GM21515 (cell line): ENCODE data around the gene XDH.

ENCODE experiments used
- ATAC-seq: cut with Tn5 transposase; IDR thresholded peaks from one replicate; pipeline ENCODE4 v1.9.1; 2021; ENCODE audit not compliant: unreplicated experiment

XDH gene

DNA sequence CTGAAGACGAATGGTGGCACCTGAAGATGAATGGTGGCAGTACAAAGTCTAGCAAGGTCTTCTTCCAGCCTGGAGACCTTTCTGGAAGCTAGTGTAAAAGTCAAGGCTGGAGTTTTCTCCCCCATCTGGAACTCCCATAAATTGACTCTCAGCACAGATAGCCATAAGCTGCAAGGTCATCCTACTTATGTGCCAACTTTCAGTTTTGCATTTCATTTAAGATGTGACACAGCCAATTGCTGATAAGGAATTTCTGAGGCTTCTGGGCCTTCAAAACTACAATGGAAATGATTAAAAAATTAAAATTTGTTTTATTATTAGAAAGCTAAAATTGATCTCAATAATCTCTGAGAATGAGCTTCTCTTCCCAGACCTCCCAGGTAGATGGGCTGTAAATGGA is 10.2 kb downstream of the XDH start:
- ATAC-seq, result no peak

DNA sequence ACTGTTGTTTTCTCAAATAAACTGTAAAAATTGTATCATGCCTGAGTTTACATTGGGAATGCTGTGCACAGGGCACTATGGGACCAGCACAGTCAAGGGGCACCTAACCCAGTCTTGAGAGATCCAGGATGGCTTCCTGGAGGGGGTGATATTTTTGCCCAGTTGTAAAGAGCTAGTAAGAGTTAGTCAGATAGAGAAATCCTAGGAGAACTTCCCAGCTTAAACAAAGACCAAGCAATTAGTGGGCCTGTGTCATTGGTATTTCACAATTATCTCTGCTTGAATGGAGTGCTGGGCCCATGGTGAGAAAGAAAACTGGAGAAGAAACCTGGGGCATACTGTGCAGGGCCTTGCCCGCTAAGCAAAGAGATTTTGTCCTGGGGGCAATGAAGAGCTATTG is 12.2 kb downstream of the XDH start:
- no peak for ATAC-seq

DNA sequence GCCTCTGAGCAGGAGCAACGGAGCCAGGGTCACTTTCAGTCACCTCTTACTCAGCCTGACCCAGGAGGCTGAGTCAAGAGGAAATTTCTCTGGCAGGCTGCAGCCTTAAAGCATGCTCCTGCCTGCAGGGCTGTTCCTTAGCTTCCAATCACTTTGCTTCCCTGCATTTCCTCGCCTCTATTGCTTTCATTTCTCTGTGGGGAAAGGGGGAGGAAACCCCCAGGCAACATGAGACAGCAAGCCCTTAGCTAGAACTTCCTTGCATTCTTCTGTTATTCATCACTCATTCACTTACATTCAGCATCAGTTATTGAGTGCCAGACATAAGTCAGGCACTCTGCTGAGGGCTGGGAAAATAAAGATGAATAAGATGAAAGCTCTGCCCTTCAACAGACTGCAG is 13.0 kb downstream of the XDH start:
- no peak for ATAC-seq

DNA sequence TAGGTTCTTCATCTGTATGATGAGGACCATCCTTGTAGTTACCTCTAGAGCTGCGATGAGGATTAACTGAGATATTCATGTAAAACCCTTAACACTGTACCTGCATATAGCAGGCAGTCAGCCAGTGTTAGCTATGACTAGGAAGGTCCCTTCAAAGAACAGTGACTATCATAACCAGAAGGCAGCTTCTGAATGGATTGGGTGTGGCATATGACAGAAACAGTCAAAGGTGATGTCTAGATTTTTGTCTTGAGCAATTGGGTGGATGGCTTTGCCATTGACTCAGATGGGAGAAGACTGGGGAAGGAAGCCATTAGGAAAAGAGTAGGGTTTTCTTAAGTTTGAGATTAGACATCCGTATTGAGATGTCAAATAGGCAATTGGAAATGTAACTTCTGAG is 15.7 kb downstream of the XDH start:
- ATAC-seq, result no peak

DNA sequence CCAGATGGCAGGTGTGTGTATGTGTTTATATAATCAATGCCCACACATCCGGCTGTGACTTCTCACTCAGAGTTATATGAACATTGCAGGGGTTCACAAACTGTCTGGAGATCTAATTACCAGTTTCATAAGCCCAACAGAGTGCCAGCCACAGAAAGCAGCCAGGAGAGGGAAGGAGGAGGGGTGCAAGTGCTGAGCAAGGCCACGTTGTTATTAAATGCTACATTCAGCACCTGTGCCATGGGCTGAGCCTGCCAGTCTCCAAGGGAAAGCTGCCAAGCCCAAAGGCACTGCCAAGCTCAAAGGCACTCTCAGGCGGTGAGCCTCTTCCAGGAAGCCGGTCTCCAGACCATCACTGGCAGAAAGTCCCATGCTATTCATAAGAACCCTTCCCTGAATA is 17.4 kb downstream of the XDH start:
- ATAC-seq, result no peak

DNA sequence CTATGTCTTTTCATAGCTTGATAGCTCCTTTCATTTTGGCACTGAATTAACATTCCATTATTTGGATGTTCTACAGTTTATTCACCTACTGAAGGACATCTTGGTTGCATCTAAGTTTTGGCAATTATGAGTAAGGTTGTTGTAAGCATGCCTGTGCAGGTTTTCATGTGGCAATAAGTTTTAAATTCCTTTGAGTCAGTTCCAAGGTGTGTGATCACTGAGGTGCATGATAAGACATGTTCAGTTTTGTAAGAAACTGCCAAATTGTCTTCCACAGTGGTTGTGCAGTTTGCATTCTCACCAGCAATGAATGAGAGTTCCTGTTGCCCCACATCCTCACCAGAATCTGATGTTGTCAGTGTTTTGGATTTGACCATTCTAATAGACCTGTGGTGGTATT is 24.2 kb downstream of the XDH start:
- ATAC-seq, result no peak

DNA sequence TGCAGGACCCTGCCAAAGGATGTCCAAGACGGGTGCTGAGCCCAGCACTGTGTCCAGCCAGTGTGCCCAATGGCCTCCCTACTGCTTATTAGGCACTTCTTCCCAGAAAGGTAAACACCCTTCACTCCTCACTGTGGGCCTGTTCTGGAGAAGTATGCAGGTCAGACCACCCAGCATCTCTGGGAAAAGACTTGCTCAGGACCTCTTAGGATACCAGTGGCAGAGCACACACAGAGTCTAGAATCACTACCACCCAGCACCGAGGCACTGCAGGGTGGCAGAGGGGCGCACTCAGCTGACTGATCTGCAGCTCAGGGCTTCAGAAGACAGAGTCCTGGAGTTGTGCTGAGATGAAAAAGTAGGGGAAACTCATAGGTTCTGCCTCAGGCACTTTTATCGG is 25.8 kb downstream of the XDH start:
- ATAC-seq, result no peak

DNA sequence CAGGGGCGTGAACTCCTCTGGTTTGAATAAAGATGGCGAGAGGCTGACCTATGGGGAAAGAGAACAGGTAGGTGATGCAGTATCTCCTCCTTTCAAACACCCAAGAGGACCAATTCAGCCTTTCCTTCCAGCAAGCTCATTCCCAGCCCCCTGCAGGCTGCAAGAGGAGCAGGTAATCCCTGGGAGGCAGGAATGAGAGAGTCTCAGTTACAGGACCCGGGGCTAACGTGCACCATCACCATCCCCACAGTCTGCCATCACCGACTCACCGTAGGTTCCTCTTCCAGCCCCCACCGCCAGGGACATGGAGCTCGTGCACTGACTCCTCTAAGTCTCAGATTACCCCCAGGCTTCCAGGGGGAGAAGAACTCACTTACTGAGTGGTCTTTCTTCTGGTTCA is 26.7 kb downstream of the XDH start:
- ATAC-seq, result no peak

DNA sequence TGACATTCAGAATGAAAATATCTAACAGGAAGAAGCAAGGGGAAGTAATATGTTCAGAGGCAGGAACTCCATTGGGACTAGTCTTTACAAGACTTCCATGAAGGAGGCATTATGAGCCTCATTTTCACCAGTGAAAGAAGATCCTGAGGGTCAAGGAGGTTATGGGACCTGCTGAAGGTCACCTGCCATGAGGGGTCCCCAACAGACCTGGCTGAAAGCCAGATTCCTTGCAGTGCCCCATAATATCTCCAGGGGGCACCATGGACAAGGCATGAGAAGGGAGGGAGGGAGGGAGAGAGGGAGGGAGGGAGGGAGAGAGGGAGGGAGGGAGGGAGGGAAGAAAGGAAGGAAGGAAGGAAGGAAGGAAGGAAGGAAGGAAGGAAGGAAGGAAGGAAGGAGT is 27.9 kb downstream of the XDH start:
- no peak for ATAC-seq

DNA sequence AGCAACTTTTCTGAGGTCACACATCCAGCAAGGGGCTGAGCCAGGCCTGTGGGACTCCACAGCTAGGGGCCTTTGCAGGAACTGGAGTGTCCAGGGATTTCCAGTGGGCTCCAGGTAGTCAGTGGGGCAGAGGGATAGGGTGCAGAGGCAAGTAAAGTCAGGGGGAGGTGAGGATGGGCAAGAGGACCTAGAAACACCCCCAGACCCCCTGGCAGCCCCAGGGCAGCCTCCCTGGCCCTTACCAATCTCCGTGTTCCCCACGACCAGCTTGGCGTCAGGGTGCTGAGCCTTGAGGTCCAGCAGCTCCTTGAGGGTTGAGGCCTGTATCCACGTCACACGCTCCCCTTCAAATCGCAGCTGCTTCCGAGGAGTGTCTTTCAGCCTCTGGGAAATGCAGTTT is 28.4 kb downstream of the XDH start:
- ATAC-seq, result no peak

DNA sequence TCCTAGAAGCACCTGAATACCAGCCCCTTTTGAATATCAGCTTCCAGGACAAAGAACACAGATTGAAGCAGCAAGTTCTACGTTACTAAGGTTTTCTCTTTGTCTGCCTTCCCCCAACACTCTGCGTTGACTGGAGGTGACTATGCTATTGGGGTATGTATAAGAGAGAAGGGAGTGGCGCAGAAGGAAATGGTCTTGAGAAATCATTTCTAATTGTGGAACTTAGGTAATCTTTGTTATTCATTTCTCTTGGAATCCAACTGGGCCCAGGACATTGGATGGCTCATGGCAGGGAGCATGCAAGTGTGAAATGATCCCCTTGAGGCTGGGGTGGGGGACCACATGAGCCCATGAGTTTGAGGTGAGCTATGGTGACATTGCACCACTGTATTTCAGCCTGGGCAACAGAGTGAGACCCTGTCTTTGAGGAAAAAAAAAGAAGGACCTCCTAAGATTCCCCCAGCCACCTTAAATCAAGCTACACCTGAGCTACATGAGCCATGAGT is 29.7 kb downstream of the XDH start:
- no peak for ATAC-seq

DNA sequence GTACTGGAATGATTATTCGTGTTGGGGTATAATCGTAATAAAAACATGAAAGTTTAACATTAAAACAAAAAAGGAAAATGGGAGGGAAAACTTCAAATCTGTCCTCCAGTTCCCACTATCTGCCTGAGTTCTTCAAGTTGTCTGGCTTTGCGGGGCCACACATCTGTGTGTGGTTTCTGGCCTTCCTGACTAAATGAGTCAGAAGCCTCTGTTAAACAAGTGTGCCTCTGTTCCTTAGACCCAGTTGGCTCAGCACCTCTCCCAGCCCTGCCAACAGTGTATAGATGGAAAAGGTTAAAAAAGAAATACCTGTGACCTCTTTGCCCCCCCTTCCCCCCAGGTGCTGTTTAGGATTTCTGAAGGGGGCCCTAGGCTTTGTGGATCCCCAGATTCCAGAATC is 30.2 kb downstream of the XDH start:
- no peak for ATAC-seq

DNA sequence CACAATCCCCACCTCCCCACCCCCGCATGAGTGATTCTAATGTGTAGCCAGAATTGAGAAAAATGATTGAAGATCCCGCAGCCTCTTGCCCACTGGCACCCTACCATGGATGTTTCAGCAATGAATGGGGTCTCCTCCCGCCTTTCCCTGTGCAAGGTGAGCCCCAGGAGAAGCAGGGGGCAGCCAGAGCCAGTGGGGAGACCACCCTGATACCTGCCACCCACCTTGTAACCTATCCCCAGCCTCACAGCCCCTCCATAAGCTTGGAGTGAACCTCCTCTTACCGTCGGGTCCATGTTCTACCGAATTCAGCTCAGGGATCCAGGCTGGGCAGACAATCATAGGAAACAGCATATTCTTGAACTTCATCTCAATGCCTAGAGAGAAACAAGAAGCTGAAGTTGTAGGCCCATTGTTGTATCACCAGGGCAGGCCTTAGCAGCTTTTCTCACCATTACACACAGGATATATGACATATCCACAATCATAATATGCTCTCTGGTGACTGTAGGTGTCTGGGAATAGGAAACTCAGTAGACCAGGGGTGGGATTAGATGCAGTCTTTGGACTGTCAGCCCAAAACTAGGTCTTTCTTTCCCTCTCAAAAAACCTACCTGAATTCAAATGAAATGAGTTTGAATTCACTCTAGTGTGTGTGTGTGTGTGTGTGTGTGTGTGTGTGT is 30.9 kb downstream of the XDH start:
- ATAC-seq, result no peak

DNA sequence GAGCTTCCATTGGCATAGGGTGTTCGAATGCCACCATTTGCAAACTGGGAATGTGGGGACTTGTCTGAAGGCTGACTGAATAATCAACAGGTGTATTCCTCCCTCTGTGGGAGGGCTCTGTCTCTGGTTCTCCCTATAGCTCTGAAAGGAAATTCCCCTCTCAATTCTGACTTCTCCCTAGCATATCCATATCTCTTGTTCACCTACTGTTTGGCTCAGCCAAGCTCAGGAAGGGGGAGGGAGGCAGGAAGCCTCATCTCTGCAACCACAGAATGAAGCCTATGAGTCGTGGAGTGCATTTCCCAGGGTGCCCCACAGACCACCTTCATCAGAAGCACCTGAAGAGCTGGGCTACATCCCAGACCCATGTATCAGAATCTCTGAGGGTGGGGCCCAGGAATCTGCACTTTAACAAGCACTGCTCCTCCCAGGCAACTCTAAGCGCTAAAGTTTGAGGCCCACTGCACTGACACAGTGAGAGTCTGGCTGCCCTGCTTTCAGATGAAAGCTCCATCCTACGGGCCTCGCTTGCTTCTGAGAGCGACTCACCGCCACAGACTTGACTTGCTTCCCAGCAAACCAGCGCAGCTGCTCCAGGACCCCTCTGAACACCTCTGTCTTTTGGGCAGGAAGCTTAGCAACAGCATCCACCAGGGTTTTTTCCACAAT is 32.0 kb downstream of the XDH start:
- ATAC-seq, result no peak

DNA sequence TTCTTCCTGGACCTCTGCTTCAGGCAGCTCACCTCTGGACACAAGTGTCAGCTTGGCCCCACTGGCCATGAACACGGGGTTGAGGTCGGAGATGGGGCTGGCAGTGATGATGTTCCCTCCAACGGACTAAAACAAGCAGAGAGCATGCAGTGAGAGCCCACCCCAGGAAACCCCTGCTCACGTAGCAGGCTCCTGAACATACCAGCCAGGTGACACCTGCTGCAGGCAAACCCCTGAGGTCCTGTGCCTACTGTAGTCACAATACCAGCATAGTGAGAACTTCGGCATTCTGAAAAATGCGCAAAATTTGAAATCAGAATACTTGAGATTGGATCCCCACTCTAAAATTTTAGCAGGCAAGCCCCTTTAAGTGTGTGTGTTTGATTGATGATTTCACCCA is 32.9 kb downstream of the XDH start:
- no peak for ATAC-seq

DNA sequence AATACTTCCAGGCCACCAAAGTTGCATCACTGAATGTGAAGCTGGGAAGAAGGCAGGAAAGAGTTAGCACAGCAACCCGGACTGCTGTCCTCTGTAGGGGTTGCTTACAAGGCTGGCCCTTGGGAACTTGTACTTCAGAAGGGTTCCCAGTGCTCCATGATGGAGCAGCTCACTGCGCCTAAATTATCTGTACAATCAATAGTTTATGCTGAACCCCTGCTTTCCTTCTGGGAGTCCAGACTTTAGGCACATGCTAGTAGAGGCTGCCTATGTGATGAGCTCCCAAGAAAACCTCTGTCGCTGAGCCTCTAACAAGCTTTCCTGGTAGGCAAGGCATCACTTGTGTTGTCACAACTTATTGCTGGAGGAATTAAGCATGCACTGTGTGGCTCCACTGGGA is 34.3 kb downstream of the XDH start:
- ATAC-seq, result no peak

DNA sequence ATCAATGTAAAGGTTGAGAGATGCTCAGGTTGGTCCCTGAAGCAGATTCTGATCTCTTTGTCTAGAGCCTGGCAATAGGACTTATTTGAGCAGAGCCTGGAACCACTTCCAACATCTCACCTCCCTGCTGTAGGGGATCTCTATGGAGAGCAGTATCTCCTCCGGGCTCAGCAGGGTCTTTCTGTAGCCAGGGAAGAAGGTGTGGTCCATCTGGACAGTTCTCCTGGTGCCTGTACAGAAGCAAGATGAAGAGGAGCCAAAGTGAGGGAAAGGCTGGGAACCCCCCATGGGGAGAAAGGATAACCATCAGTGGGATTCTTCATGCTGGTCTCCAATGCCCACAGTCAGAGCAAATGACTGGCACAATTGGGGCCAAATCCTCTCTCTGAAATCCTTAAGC is 34.8 kb downstream of the XDH start:
- no peak for ATAC-seq

DNA sequence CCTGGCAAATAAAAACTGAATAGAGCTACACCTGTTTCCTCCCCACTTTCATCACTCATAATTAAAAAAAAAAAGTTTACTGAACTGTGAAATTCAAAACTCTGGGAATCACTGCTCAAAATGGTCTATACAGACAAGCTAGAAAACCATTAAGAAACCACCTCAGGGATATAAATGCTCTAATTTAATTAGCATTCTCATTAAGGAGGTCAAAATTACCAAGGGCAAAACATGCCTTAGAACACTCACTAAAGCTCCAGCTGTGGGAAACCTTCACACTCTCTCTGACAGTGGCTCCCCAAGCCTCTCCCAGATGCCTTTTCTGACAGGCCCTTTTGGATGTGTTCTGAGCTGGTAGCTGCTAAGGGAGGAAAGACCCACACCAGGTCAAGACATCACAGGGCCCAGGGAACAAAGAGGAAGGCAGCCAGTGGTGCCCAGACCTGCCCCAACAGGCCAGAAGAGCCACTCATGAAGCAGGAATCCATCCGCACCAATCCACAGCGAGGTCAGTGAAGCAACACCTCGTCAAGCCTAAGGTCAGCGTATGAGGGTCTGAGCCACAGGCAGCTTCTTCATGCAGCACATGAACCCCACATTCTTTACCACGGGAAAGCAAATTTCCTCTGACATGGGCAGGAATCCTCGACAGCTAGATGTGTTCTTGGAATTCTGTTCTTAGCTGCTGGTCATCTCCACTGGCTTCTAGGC is 35.6 kb downstream of the XDH start:
- no peak for ATAC-seq

DNA sequence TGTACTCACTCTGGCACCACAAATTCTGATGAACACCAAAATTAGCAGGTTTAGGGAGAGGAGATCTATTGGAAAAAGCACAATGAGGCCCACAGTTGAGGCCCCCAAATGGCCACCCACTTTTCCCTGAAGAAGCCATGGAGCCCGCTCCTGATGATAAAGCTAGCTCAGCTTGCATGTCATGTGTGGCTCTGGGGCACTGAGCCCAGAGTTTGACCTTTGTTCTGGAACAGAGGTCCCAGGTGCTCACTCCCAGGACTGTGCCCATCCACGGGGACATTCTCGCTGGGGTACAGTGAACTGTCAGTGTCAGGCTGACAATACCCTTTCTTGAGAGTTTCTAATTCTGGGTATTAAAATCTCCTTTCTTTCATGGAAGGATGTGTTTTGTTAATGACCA is 36.2 kb downstream of the XDH start:
- no peak for ATAC-seq

DNA sequence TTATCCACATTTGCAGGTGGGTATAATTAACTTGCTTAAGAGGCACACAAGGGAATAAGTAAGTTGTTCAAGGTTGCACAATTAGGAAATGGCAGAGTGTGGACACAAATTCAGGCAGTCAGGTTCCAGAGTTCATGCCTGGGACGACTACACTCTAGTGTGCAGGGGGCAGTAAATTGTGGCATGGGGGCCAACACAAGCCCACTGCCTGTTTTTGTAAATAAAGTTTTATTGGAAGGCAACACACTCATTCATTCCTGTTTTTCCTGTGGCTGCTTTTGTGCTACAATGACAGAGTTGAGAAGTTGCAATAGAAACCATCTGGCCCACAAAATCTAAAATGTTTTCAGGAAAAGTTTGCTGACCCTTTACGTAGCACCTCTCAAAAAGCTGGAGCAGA is 41.4 kb downstream of the XDH start:
- ATAC-seq, result no peak

DNA sequence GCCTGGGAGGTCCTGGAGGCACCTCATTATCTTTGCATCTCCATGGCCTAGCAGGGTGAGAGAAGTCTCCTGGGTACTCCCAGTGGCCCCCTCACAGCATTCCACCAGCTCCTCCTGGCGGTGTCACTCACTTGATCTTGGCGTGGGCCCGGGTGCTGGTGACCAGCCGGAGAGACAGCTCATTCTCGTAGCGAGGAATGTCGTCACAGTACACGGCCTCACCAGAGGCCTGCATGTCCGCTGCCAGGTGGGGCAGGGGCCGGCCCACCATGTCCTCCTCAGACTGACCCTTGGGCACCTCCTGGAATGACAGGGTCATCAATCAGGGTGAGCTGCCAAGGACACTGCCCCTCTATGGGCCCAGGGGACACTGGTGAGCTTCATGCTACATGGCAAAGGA is 42.4 kb downstream of the XDH start:
- ATAC-seq, result no peak

DNA sequence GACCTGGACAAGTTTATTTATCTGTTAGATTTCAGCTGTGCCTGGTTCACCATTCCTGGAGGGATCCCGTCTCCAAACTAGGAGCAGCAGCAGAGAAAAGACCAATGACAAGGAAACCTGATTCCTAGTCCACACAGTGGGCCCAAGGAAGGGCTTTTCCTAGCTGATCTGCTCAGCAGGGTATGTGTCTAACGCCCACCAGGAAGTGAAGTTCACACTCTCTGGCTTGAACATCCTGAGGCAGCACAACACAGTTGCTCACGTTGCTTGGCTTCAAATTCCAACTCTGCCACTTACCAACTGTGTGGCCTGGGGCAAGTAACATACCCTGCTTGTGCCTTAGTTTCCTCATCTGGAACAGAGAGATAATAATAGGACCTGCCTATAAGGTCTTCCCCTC is 42.9 kb downstream of the XDH start:
- no peak for ATAC-seq
